H1 (cell line): ENCODE results near the gene TXNDC5. TPM values are rescaled to one million over a fixed set of nuclear protein-coding genes. Genes with fewer than 3 reads are reported as not detected.

Experiments
- CTCF ChIA-PET: fragments of 300-600 bp; sonication (Branson Sonifier 250); formaldehyde crosslinking; loops from one replicate; lab custom pipeline; 2021; ENCODE audit not compliant: partially characterized antibody; lab: Charles Lee
- POLR2A ChIA-PET: fragments of 300-600 bp; sonication (Branson Sonifier 250); formaldehyde crosslinking; loops from one replicate; lab custom pipeline; 2021; ENCODE audit warnings: inconsistent platforms; ENCODE audit not compliant: partially characterized antibody; lab: Charles Lee
- DNase-seq, 2 experiments: peaks; one replicate each; pipeline versions ENCODE4 v3.0.0 to v3.0.0-alpha.2; 2010 to 2022; ENCODE audit warnings: low spot score in 2 of 2, low read depth in 1 of 2, mixed read lengths in 1 of 2
- FAIRE-seq: peaks from 2 replicates; lab custom pipeline; 2011; peaks lifted over from hg19 to GRCh38; lab: Jason Lieb, UNC
- H2AFZ ChIP-seq: 2 replicates; pipeline ENCODE4 v1.8.1; 2012; ENCODE audit warnings: low read length, inconsistent platforms
- H2AK5ac ChIP-seq: 2 replicates; pipeline ENCODE4 v1.6.1; 2013; ENCODE audit warnings: low read depth, low read length
- H2BK120ac ChIP-seq: replicated peaks from 2 replicates; pipeline ENCODE3; 2013; ENCODE audit warnings: low read depth, low read length, inconsistent platforms
- H2BK12ac ChIP-seq: 2 replicates; pipeline ENCODE4 v1.6.1; 2013; ENCODE audit warnings: low read depth, low read length
- H2BK15ac ChIP-seq: 2 replicates; pipeline ENCODE4 v1.6.1; 2013; ENCODE audit warnings: low read length
- H2BK20ac ChIP-seq: 2 replicates; pipeline ENCODE4 v1.6.1; 2013; ENCODE audit warnings: low read length
- H2BK5ac ChIP-seq: 2 replicates; pipeline ENCODE4 v1.6.1; 2013; ENCODE audit warnings: low read depth, low read length
- H3K14ac ChIP-seq: 2 replicates; pipeline ENCODE4 v1.6.1; 2013; ENCODE audit warnings: inconsistent platforms; ENCODE audit not compliant: insufficient read length
- H3K18ac ChIP-seq: 2 replicates; pipeline ENCODE4 v1.6.1; 2013; ENCODE audit warnings: low read length; ENCODE audit errors: extremely low read depth
- H3K23ac ChIP-seq: 2 replicates; pipeline ENCODE4 v1.6.1; 2013; ENCODE audit warnings: inconsistent platforms; ENCODE audit not compliant: insufficient read length
- H3K23me2 ChIP-seq: 2 replicates; pipeline ENCODE4 v1.6.1; 2013; ENCODE audit warnings: low read depth, low read length
- H3K27ac ChIP-seq: 2 replicates; pipeline ENCODE4 v1.6.1; 2011; ENCODE audit warnings: low read depth, low read length, inconsistent platforms
- H3K27me3 ChIP-seq, 4 experiments: replicated peaks in 1 of 4; 1 replicate in 1 of 4; 2 replicates in 3 of 4; pipeline versions ENCODE4 v1.6.1 to v1.8.1; 2011 to 2013; ENCODE audit warnings: low read length in 3 of 4, mild to moderate bottlenecking in 3 of 4, inconsistent platforms in 2 of 4, mixed read lengths in 2 of 4, moderate library complexity in 1 of 4; ENCODE audit not compliant: control insufficient read depth in 3 of 4, insufficient read depth in 3 of 4; ENCODE audit errors: extremely low read depth in 1 of 4
- H3K36me3 ChIP-seq, 4 experiments: 2 replicates each; pipeline versions ENCODE4 v1.6.1 to v1.8.1; 2011 to 2013; ENCODE audit warnings: mild to moderate bottlenecking in 4 of 4, low read length in 3 of 4, moderate library complexity in 2 of 4, control low read depth in 1 of 4, inconsistent platforms in 1 of 4; ENCODE audit not compliant: insufficient read depth in 4 of 4, control insufficient read depth in 2 of 4
- H3K4ac ChIP-seq: replicated peaks from 2 replicates; pipeline ENCODE3; 2013; ENCODE audit warnings: low read length, low read depth, mixed read lengths, inconsistent platforms; ENCODE audit not compliant: insufficient read length
- H3K4me1 ChIP-seq, 4 experiments: replicated peaks in 1 of 4; 1 replicate in 1 of 4; 2 replicates in 3 of 4; pipeline versions ENCODE4 v1.6.1 to v1.8.1; 2011 to 2013; ENCODE audit warnings: low read length in 3 of 4, inconsistent platforms in 2 of 4, mixed read lengths in 1 of 4; ENCODE audit not compliant: insufficient read depth in 4 of 4, control insufficient read depth in 3 of 4
- H3K4me2 ChIP-seq, 2 experiments: 2 replicates each; pipeline versions ENCODE4 v1.6.1 to v1.8.1; 2011 to 2013; ENCODE audit warnings: low read depth in 2 of 2, low read length in 2 of 2, control low read depth in 1 of 2, inconsistent platforms in 1 of 2, mild to moderate bottlenecking in 1 of 2; ENCODE audit not compliant: insufficient read depth in 1 of 2
- H3K4me3 ChIP-seq, 4 experiments: fragments of 200-600, 300-600 bp in 1 of 4; sonication (generic), shearing (Covaris generic), sonication (Bioruptor Twin) in 1 of 4; 2 replicates each; pipeline versions ENCODE4 v1.5.1 to v1.8.1; 2011 to 2016; ENCODE audit warnings: low read length in 4 of 4, low read depth in 3 of 4, control low read depth in 2 of 4, inconsistent platforms in 2 of 4, mild to moderate bottlenecking in 2 of 4, mixed read lengths in 1 of 4, moderate library complexity in 1 of 4; ENCODE audit not compliant: insufficient read depth in 2 of 4; ENCODE audit errors: extremely low read depth in 1 of 4
- H3K56ac ChIP-seq: replicated peaks from 2 replicates; pipeline ENCODE3; 2013; ENCODE audit warnings: low read depth, mild to moderate bottlenecking, mixed read lengths, low read length, inconsistent platforms; ENCODE audit not compliant: insufficient read length
- H3K79me1 ChIP-seq: 2 replicates; pipeline ENCODE4 v1.6.1; 2013; ENCODE audit warnings: low read depth, low read length, control low read depth
- H3K79me2 ChIP-seq, 2 experiments: 2 replicates each; pipeline versions ENCODE4 v1.6.1 to v1.8.1; 2012 to 2013; ENCODE audit warnings: low read length in 2 of 2, mild to moderate bottlenecking in 2 of 2, inconsistent platforms in 1 of 2; ENCODE audit not compliant: insufficient read depth in 2 of 2, control insufficient read depth in 1 of 2
- H3K9ac ChIP-seq, 4 experiments: replicated peaks in 1 of 4; 1 replicate in 1 of 4; 2 replicates in 3 of 4; pipeline versions ENCODE4 v1.6.1 to v1.8.1; 2011 to 2013; ENCODE audit warnings: low read depth in 3 of 4, low read length in 3 of 4, control low read depth in 2 of 4, mild to moderate bottlenecking in 2 of 4, moderate library complexity in 2 of 4, inconsistent platforms in 1 of 4; ENCODE audit errors: extremely low read depth in 1 of 4
- H3K9me3 ChIP-seq, 2 experiments: 2 replicates each; pipeline versions ENCODE4 v1.6.1 to v1.8.1; 2012 to 2013; ENCODE audit warnings: mild to moderate bottlenecking in 2 of 2, moderate library complexity in 2 of 2, control low read depth in 1 of 2, inconsistent platforms in 1 of 2, low read depth in 1 of 2, low read length in 1 of 2, mixed read lengths in 1 of 2; ENCODE audit not compliant: insufficient read depth in 2 of 2
- H4K20me1 ChIP-seq, 2 experiments: replicated peaks in 1 of 2; 2 replicates each; pipeline versions ENCODE3 to v1.8.1; 2011 to 2013; ENCODE audit warnings: inconsistent platforms in 2 of 2, low read length in 2 of 2, mild to moderate bottlenecking in 1 of 2; ENCODE audit not compliant: insufficient read depth in 2 of 2, control insufficient read depth in 1 of 2
- H4K5ac ChIP-seq: 2 replicates; pipeline ENCODE4 v1.6.1; 2013; ENCODE audit warnings: low read length, low read depth, mixed read lengths, inconsistent platforms; ENCODE audit not compliant: insufficient read length
- H4K8ac ChIP-seq: 2 replicates; pipeline ENCODE4 v1.8.0; 2013; ENCODE audit warnings: mild to moderate bottlenecking, moderate library complexity, low read length, inconsistent platforms; ENCODE audit not compliant: insufficient read depth; ENCODE audit errors: extremely low read depth
- H4K91ac ChIP-seq: replicated peaks from 2 replicates; pipeline ENCODE3; 2013; ENCODE audit warnings: low read length, mixed read lengths, inconsistent platforms; ENCODE audit not compliant: insufficient read length
- GTF2F1 ChIP-seq: IDR thresholded peaks from 2 replicates; pipeline ENCODE4 v1.6.1; 2012; ENCODE audit warnings: low read depth, low read length, improper control_type of control experiment, borderline replicate concordance
- SIX5 ChIP-seq: IDR thresholded peaks from 2 replicates; pipeline ENCODE4 v1.6.1; 2011; ENCODE audit warnings: mild to moderate bottlenecking, low read depth, low read length
- WGBS, 2 experiments: shearing (Covaris generic) in 1 of 2; methylation state at CpG; one replicate each; pipeline versions ENCODE4 v1.1.6 to v1.1.7; 2013 to 2015; ENCODE audit warnings: low lambda C conversion rate in 2 of 2, mixed read lengths in 2 of 2, inconsistent platforms in 1 of 2, low coverage in 1 of 2, missing lambda C conversion rate in 1 of 2; ENCODE audit not compliant: insufficient replicate concordance in 2 of 2, insufficient coverage in 1 of 2, insufficient read length in 1 of 2; ENCODE audit errors: extremely low coverage in 1 of 2, missing lambda C conversion rate in 1 of 2; 5-methylcytosine and 5-hydroxymethylcytosine counted together
- polyA plus RNA-seq, 7 experiments: library from polyadenylated mRNA; depleted of rRNA in 3 of 7; stranded (reverse) in 5 of 7; unstranded in 2 of 7; fragments of >200 nt in 5 of 7; fragments of 200-250 nt in 2 of 7; gene quantifications; 1 replicate in 5 of 7; 2 replicates in 1 of 7; 4 replicates in 1 of 7; pipeline versions ENCODE4 v1.2.1 to v1.2.3, GENCODE V29; 2011 to 2013; ENCODE audit warnings: missing spikeins in 2 of 7, mixed read lengths in 2 of 7
- total RNA-seq: library from RNA; stranded (reverse); fragmentation: NEBNext Ultra II Directional; extraction: Animal tissue kit (Norgen Biotek cat#: 25700); gene quantifications from 2 replicates; pipeline ENCODE4 v1.2.1, GENCODE V29; 2021

TXNDC5 gene
- total and polyA plus RNA-seq, 2 of the 8 experiments (the other 6 are each of a cell fraction or from before 2014, with no cell fraction given) = 114 to 172 TPM

DNA sequence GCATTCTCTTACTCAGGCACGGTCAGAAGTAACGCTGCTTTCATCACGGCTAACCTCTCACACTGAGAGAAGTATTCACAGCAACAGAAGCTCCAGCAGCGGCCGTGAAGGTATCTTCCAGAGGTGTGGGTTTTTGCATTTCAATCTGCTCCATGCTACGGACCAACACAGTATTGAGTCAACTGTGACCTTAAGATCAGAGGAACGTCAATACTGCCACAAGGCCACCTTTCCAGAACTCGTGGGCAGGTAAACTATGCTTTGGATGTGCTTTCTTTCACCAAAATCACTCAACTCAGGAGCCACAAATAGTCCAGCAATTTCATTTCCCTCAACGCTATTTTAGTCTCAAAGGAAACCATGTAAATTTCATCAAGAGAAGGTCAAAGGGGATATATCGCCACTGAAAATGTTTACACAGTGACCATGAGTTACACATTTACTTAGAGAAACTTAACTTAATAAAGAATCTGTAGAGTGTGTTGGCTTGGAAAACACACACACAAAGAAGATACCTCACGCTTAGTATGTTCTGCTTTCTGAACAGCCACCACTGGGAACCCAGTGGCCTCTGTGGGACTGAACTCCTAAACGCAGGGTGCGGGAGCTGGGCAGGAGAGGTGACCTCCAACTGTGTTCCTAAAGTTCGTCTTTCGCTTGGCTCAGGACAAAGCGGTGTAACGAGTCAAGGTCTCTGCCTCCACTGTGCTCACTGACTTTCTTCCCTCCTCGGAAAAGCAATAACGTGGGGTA lies 27.9 kb downstream of the TXNDC5 start:
- no peak overlapping the region for H3K14ac ChIP-seq
- no peak overlapping the region for H2BK5ac ChIP-seq
- WGBS, 2 experiments = 94% methylated on average over 19 of the region's 19 CpGs; no CpG with 5 or more reads in 1 of the 2 experiments
- no peaks in the 10 kb centered on the region for H3K4me1 ChIP-seq
- H3K36me3 ChIP-seq = peaks cover 39 to 74% (median 65%) of the 10 kb centered on the region in 4 experiments; a peak in 7 of 8 replicates
- no peak overlapping the region for H2BK12ac ChIP-seq
- no peak overlapping the region for H3K4me2 ChIP-seq
- H3K27me3 ChIP-seq = no peaks in the 10 kb centered on the region
- H3K4me3 ChIP-seq = no peak overlapping the region
- no peak overlapping the region for H4K5ac ChIP-seq
- no peak overlapping the region for H3K9ac ChIP-seq
- no peak overlapping the region for H3K56ac ChIP-seq
- no peak overlapping the region for H2BK20ac ChIP-seq
- H3K23me2 ChIP-seq = no peaks in the 10 kb centered on the region
- H3K79me1 ChIP-seq = no peaks in the 10 kb centered on the region
- FAIRE-seq = no peak
- H2BK120ac ChIP-seq = no peak overlapping the region
- peaks cover 3 to 4% of the 10 kb centered on the region in 2 experiments for H4K20me1 ChIP-seq
- H3K9me3 ChIP-seq = no peaks in the 10 kb centered on the region
- no peak for DNase-seq
- no peak overlapping the region for H3K4ac ChIP-seq
- no peak overlapping the region for H3K18ac ChIP-seq
- H2AK5ac ChIP-seq = no peak overlapping the region
- H2BK15ac ChIP-seq = no peak overlapping the region
- no peak overlapping the region for H4K91ac ChIP-seq
- H2AFZ ChIP-seq = no peak overlapping the region
- no peak overlapping the region; the same call in 1 of the 2 replicates for H4K8ac ChIP-seq
- POLR2A ChIA-PET = no interaction called here
- H3K79me2 ChIP-seq = no peaks in the 10 kb centered on the region
- CTCF ChIA-PET = no interaction called here
- no peak overlapping the region for H3K23ac ChIP-seq
- TF ChIP-seq SIX5 (no peak), GTF2F1 (no peak)
- H3K27ac ChIP-seq = no peak overlapping the region
